ENCODE data around the gene KCP.

- TF ChIP-seq CTCF (conservative IDR thresholded peaks at IDR 0.05) (no peak), EZH2 (IDR thresholded peaks at IDR 0.05; ENCODE audit: low read depth) (no peak)
Measured at GRCh38 chr7:128847721-128848211, 62.7 kb downstream of the KCP start.

Data from PC-9 (cell line).